ENCODE data around the gene IGHMBP2.

The IGHMBP2 gene

DNA sequence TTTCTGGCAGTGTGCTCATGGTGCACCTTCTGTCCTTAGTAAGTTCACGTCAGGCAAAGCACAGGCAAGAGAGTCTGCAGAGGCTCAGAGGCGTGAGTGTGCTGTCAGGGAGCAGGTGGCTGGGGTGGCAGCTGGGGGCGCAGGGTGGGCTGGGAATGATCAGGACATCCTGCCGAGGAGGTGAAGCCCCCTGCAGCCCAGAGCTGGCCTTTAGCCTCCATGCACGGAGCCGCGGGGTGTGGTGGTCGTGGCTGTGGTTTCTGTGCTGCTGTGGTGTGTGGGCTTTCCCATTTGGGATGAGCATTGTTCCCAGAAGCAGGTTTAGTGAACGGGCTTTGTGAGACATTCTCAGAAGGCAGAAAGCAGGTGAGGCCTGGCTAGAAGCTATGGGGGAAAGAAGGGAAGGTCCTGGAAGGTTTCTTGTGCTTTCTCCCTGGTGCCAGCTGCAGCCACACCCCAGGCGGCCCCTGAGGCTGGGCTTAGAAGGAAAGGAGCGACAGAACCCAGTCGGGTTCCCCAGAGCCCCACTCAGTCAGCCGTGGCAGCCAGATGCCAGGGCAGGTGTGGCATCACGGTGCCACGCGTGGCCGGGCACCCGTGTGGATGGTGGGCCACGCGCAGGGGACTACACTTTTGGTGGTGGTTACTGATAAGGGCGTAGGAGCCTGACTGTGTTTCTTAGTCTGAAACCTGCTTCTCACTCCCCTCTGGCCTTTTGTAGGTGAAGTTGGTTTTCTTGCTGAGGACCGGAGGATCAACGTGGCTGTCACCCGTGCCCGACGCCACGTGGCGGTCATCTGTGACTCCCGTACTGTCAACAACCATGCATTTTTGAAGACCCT is 32.0 kb downstream of the IGHMBP2 start:
- H4K20me1 ChIP-seq (ENCODE audit: insufficient read depth, low read length): no peaks in the 10 kb centered on the region
- peaks cover 37% of the 10 kb centered on the region for H3K36me3 ChIP-seq (ENCODE audit: insufficient read depth, low read length)

DNA sequence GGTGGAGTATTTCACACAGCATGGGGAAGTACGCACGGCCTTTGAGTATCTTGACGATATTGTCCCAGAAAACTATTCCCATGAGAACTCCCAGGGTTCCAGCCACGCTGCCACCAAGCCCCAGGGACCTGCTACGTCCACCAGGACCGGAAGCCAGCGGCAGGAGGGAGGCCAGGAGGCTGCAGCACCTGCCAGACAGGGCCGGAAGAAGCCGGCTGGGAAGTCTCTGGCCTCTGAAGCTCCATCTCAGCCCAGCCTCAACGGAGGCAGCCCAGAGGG is 32.6 kb downstream of the IGHMBP2 start:
- no peaks in the 10 kb centered on the region for H3K9me2 ChIP-seq (ENCODE audit: low read depth, low read length)
- no peak overlapping the region for H3K9ac ChIP-seq (ENCODE audit: low read length)
- H3K36me3 ChIP-seq (ENCODE audit: insufficient read depth, low read length): peaks cover 37% of the 10 kb centered on the region
- no peaks in the 10 kb centered on the region for H3K27me3 ChIP-seq (ENCODE audit: insufficient read depth, low read length)
- no peaks in the 10 kb centered on the region for H3F3A ChIP-seq (ENCODE audit: insufficient read depth, low read length)
- no peak for TF ChIP-seq EZH2 (IDR thresholded peaks at IDR 0.05; ENCODE audit: borderline replicate concordance, low read length)
- no peaks in the 10 kb centered on the region for H4K20me1 ChIP-seq (ENCODE audit: insufficient read depth, low read length)
- H3K4me1 ChIP-seq (ENCODE audit: insufficient read depth, low read length, severe bottlenecking): no peaks in the 10 kb centered on the region
- H3K4me3 ChIP-seq (ENCODE audit: low read depth, low read length, poor library complexity, severe bottlenecking): no peak overlapping the region
- H3K4me2 ChIP-seq (ENCODE audit: low read length): no peak overlapping the region
- H3K9me3 ChIP-seq (ENCODE audit: low read length): no peaks in the 10 kb centered on the region
- H3K79me2 ChIP-seq (ENCODE audit: insufficient read depth, low read length): no peaks in the 10 kb centered on the region
- H2AFZ ChIP-seq (ENCODE audit: low read length): no peak overlapping the region
- H3K27ac ChIP-seq (ENCODE audit: low read depth, low read length, poor library complexity, severe bottlenecking): no peak overlapping the region

More for the DNA sequence above, 32.0 kb downstream of the IGHMBP2 start:
- H3K9me2 ChIP-seq (ENCODE audit: low read depth, low read length): no peaks in the 10 kb centered on the region
- no peaks in the 10 kb centered on the region for H3K27me3 ChIP-seq (ENCODE audit: insufficient read depth, low read length)
- TF ChIP-seq, protein P1, sequence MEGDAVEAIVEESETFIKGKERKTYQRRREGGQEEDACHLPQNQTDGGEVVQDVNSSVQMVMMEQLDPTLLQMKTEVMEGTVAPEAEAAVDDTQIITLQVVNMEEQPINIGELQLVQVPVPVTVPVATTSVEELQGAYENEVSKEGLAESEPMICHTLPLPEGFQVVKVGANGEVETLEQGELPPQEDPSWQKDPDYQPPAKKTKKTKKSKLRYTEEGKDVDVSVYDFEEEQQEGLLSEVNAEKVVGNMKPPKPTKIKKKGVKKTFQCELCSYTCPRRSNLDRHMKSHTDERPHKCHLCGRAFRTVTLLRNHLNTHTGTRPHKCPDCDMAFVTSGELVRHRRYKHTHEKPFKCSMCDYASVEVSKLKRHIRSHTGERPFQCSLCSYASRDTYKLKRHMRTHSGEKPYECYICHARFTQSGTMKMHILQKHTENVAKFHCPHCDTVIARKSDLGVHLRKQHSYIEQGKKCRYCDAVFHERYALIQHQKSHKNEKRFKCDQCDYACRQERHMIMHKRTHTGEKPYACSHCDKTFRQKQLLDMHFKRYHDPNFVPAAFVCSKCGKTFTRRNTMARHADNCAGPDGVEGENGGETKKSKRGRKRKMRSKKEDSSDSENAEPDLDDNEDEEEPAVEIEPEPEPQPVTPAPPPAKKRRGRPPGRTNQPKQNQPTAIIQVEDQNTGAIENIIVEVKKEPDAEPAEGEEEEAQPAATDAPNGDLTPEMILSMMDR (IDR thresholded peaks at IDR 0.05; ENCODE audit: low read length): no peak
- no peak for TF ChIP-seq EZH2 (IDR thresholded peaks at IDR 0.05; ENCODE audit: borderline replicate concordance, low read length)
- no peaks in the 10 kb centered on the region for H3F3A ChIP-seq (ENCODE audit: insufficient read depth, low read length)
- no peaks in the 10 kb centered on the region for H3K79me2 ChIP-seq (ENCODE audit: insufficient read depth, low read length)
- no peaks in the 10 kb centered on the region for H3K4me1 ChIP-seq (ENCODE audit: insufficient read depth, low read length, severe bottlenecking)
- no peak overlapping the region for H3K4me2 ChIP-seq (ENCODE audit: low read length)
- no peak overlapping the region for H3K9ac ChIP-seq (ENCODE audit: low read length)
- no peak overlapping the region for H3K27ac ChIP-seq (ENCODE audit: low read depth, low read length, poor library complexity, severe bottlenecking)
- H2AFZ ChIP-seq (ENCODE audit: low read length): no peak overlapping the region
- H3K4me3 ChIP-seq (ENCODE audit: low read depth, low read length, poor library complexity, severe bottlenecking): no peak overlapping the region
- no peaks in the 10 kb centered on the region for H3K9me3 ChIP-seq (ENCODE audit: low read length)

DNA sequence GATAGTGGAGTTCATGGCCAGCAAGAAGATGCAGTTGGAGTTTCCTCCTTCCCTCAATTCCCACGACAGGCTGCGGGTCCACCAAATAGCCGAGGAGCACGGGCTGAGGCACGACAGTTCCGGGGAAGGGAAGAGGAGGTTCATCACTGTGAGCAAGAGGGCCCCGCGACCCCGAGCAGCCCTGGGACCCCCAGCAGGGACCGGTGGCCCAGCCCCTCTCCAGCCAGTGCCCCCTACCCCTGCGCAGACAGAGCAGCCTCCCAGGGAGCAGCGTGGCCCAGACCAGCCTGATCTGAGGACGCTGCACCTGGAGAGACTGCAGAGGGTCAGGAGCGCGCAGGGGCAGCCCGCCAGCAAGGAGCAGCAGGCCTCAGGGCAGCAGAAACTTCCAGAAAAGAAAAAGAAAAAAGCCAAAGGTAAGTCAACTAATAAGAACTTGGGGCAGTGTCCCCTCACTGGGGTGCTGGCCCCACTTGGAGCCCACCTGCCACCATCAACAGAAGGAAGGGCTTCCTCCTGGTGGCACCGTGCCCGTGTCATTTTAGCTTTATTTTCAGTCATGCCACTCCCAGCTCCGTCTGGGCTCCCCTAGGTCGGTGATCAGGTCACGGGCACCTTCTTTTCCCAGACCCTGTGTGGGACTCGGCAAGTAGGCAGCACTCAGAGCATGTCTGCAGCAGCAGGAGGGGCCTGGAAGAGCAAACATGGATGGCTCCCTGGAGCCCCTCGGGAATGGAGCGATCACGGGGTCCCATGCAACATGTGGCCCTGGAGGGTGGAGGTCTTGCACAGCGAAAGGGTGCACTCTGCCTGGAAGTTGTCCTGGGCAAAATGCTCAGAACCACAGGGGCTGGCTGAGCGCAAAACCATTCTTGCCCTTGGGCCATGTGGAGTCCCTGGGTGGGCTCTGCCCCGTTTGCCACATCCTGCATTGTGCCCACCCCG is 33.3 kb downstream of the IGHMBP2 start:
- Histone ChIP-seq H3K79me2 (ENCODE audit: insufficient read depth, low read length) (no peaks in the 10 kb centered on the region), H3K36me3 (ENCODE audit: insufficient read depth, low read length) (peaks cover 37% of the 10 kb centered on the region), H3K9ac (ENCODE audit: low read length) (no peak overlapping the region), H3K27me3 (ENCODE audit: insufficient read depth, low read length) (no peaks in the 10 kb centered on the region), H3K9me3 (ENCODE audit: low read length) (no peaks in the 10 kb centered on the region), H2AFZ (ENCODE audit: low read length) (no peak overlapping the region), H3K9me2 (ENCODE audit: low read depth, low read length) (no peaks in the 10 kb centered on the region), H4K20me1 (ENCODE audit: insufficient read depth, low read length) (no peaks in the 10 kb centered on the region), H3K4me3 (ENCODE audit: low read depth, low read length, poor library complexity, severe bottlenecking) (no peak overlapping the region), H3F3A (ENCODE audit: insufficient read depth, low read length) (no peaks in the 10 kb centered on the region), H3K4me2 (ENCODE audit: low read length) (no peak overlapping the region), H3K27ac (ENCODE audit: low read depth, low read length, poor library complexity, severe bottlenecking) (no peak overlapping the region), H3K4me1 (ENCODE audit: insufficient read depth, low read length, severe bottlenecking) (no peaks in the 10 kb centered on the region)
- TF ChIP-seq, protein P1 (IDR thresholded peaks at IDR 0.05; ENCODE audit: low read length): no peak
- TF ChIP-seq EZH2 (IDR thresholded peaks at IDR 0.05; ENCODE audit: borderline replicate concordance, low read length): no peak

Measured in OCI-LY1 (cell line).